Endometrial microvascular endothelial cells (primary cell): ENCODE measurements around the gene MRPL43. TPM values are rescaled to one million over a fixed set of nuclear protein-coding genes. Genes with fewer than 3 reads are reported as not detected.

ENCODE experiments used
- total RNA-seq: library from RNA; depleted of rRNA; stranded (reverse); fragments of >200 nt; gene quantifications from one replicate; pipeline ENCODE4 v1.2.3, GENCODE V29; 2015; ENCODE audit errors: inconsistent ontology term

The MRPL43 gene
- total RNA-seq, 1 donor from 2014 or later = 93.8 TPM

Other genes starting within 250 kb of the MRPL43 start
- not detected for gene PAX2, start 241.9 kb downstream of the MRPL43 start, total RNA-seq
- gene SLF2, start 74.5 kb downstream of the MRPL43 start, total RNA-seq = 27.4 TPM
- 3.8 TPM for gene SEMA4G, start 18.0 kb downstream of the MRPL43 start, total RNA-seq
- gene TWNK, start within 50 bp of the MRPL43 start, total RNA-seq = 6.4 TPM
- 71.5 TPM for gene LZTS2, start 12.3 kb upstream of the MRPL43 start, total RNA-seq
- 1.1 TPM for gene PDZD7, start 43.6 kb upstream of the MRPL43 start, total RNA-seq
- gene SFXN3, start 43.7 kb upstream of the MRPL43 start, total RNA-seq = 84.7 TPM
- 0.28 TPM for gene KAZALD1, start 74.5 kb upstream of the MRPL43 start, total RNA-seq
- gene TLX1, start 143.8 kb upstream of the MRPL43 start, total RNA-seq = not detected
- not detected for gene LBX1, start 242.0 kb upstream of the MRPL43 start, total RNA-seq